Activated CD4-positive, alpha-beta T cell treated with anti-CD3 and anti-CD28 coated beads, Interleukin-2, amount 50 U/mL, for 1 hour (primary cell): ENCODE measurements around the gene SLC35C1.

Experiments used
- DNase-seq: peaks from one replicate; pipeline ENCODE4 v3.0.0-alpha.2; 2020

The SLC35C1 gene

GRCh38 chr11:45846974-45847910, 42.3 kb downstream of the SLC35C1 start, which contains the start of gene CRY2:
Gene CRY2, plus strand, starts transcription at chr11:45847475. Its CDS starts 16 bp downstream, at chr11:45847491.
- DNase-seq, result peak; percentile 99

DNA sequence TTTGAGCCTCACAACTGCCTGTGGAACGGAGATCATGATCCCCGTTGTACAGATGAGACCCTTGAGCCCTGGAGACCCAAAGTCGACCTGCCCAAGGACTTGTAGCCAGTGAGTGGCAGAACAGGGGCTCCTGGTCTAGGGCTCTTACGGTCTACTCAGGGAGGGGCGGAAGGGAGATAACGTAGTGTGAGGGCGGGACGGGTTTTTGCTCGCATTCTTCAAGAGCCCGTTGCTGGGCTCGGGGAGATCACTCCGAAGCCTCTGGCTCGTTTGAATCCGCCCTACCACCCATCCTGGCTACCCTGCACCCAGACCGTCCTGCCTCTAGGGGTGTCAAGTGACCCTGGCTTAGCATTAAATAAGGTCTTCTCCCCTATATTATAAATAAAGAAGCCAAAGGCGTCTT, 43.0 kb downstream of the SLC35C1 start:
- DNase-seq, result peak; percentile 24

DNA sequence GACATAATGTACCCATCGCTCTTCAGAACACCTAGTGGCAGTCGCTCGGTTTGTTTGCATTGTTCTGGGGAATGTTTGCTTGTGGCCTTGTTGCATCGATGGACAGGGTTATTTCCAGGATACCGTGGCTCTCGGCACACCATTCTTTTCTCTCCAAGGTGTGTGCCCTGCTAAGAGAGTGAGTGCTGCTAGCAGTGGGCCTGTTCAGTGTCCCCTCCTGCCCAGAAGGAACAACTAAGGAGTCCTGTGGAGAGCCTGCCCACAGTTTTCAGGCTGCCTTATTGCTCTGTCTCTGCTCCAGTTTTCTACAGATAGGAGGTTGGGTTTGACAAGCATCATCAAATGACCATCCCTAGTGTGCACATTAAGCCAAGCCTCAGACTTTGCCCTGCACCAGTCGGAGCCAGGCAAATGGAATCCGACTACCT, 43.7 kb downstream of the SLC35C1 start:
- no peak for DNase-seq

DNA sequence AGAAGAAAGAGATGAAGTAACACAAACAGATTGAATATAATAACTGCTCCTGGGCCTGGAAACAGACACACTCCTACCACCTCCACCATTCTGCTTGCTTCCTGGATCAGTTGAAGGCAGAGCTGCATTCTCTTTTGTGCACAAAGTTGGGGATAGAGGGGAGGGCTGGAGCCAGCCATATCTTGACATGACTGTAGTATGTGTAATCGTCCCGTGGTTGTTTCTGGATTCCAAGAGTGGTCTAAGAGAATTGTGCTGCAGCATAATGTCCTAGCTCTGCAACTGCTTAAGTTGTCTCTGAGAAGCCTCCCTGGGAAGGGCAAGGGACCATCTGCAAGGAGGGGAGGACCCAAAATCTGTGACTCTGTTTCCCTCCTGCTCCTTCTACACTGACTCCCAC, 45.5 kb downstream of the SLC35C1 start:
- DNase-seq, result no peak

DNA sequence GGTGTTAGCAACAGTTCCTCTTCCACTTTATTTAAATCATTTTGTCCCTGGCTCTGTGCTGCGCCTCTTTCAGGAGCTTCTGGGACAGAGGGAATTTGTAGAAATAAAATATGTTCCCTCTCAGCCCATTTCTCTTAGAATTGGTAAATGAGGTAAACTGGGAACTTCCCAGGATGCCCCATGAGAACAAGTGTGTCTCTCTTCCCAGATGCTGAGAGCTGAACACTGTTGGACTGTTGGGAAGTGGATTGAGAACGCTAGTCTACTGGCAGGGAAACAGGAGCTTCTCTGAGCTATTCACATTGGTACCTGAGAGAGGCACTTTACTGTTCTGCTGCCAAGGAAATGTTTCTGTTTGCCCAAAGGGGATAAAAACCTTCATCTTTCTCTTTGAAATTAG, 46.3 kb downstream of the SLC35C1 start:
- no peak for DNase-seq

GRCh38 chr11:45852018-45852711, 47.2 kb downstream of the SLC35C1 start:
- DNase-seq, result no peak

DNA sequence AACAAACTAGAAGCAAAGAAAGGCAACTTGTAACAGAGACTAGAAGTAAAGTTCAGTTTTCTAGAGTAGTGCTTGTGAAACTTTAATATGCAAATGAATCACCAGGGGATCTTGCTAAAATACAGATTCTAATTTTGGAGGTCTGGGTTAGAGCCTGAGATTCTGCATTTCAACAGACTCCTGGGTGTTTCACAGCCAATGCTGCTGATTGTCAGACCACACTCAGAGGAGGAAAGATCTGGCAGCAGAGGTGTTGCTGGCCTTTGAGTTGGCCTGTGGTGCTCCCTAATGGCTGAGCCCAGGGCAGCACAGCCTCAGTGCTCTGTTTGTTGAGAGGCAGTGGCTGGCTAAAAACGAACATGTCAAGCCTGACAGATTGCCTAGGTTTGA, 47.8 kb downstream of the SLC35C1 start:
- no peak for DNase-seq

GRCh38 chr11:45853332-45854219, 48.6 kb downstream of the SLC35C1 start:
- no peak for DNase-seq

DNA sequence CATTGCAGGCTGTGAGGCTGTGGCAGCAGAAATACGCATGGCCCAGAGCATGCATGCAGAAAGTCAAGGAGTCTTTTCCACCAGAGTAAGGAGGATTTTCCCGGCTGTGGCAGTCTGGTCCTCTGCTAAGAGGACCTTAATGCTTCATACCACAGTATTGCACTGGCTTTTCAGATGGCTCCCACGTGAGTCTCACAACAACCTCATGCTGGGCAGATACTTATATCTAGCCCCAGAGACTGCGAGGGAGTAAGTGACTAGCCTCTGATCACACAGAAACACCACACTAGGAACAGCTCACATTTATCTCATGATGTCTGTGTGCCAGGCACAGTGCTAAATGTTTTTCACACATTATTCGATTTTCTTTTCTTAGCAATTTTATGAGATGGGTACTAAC, 50.4 kb downstream of the SLC35C1 start:
- DNase-seq, result no peak

- no peak for DNase-seq
These were observed 51.1 kb downstream of the SLC35C1 start for GRCh38 chr11:45856044-45856468.

GRCh38 chr11:45857961-45858474, 53.1 kb downstream of the SLC35C1 start:
- no peak for DNase-seq

DNA sequence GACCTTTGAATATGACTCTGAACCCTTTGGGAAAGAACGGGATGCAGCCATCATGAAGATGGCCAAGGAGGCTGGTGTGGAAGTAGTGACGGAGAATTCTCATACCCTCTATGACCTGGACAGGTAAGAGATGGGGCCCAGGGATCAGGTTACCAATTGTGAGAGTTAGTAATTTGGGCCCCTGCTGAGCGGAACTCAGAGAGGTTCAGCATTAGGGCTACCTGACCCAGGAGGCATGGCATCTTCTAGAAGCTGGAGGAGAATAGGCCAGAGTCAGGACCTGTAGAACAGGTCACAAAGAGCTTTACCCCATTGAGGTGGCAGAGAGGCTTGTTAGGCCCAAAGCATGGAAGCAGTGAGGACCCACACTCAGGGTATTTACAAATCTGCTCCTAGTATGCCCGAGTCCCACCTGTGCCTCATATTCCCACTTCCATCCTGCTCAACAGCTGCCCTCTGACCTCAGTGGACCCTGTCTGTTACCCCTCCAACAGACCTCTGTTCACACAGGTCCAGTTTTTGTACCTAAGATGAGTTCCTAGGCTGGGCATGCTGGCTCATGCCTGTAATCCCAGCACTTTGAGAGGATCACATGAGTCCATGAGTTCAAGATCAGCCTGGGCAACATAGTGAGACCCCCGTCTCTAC, 53.9 kb downstream of the SLC35C1 start:
- DNase-seq, result no peak

- DNase-seq, result no peak
These were observed 54.8 kb downstream of the SLC35C1 start for GRCh38 chr11:45859661-45860140.

GRCh38 chr11:45860348-45860747, 55.4 kb downstream of the SLC35C1 start:
- DNase-seq, result no peak

DNA sequence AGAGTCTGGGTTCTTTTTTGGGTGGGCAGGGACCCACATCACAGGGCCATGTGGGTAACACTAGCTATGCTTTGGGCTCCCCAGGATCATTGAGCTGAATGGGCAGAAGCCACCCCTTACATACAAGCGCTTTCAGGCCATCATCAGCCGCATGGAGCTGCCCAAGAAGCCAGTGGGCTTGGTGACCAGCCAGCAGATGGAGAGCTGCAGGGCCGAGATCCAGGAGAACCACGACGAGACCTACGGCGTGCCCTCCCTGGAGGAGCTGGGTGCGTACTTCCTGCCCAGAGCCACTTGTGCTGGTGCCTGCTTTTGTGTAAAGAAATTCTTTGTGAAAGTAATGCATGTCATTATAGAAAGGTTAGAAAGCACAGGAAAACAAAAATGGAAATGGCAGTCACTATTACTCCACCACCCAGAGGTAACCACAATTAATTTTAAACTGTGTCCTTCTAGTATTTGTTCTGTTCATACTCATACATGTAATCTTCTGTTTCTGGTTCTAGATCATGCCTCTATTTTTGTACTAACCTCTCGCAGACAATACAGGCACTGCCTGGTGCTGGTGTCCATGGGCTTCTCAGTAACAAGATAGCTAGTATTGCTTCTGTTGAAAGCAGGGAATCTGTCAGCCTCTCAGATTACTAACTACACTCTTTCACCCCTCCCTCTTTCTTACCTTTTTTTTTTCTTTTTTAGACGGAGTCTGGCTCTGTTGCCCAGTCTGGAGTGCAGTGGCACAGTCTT, 56.0 kb downstream of the SLC35C1 start:
- DNase-seq, result no peak
